ENCODE data around the gene GPR34.
"Not testable (repeated sequence)": the region's sequence is repeated elsewhere in the genome, so short reads cannot be mapped to it uniquely, and the experiment has no call there.

The GPR34 gene

DNA sequence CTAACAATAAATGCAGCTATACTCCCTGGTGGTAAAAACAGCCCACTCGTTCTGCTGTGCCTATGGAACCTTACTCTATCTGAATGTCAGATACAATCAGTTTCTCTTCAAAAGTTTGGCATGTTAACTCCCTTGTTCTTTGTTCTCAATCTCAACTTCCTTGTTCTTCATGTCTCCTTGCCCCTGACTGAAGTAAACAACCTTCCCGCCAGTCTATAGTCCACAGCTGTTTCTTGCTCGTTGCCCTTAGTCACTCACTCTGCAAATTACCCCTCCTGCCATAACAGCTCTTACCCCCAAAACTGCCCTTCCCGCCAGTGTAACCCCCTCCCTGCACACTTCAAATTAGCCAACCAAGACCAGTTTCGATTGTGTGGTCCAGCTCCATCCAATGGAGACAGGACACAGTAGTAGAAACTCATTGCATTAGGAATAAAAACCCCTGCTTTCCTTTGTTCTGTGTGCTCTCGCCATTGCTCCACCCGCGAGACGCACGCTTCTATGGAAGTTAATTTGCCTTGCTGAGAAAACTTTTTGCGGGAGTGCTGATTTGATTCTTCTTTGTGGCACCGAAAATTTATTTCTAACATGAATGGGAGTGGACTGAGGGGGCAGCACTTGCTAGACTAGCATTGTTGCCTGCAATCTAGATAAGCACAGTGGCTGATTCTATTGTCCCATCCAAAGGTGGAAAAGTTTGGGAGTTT, 28.1 kb downstream of the GPR34 start:
- H3K27ac ChIP-seq (ENCODE audit: low read depth, low read length, poor library complexity, severe bottlenecking), result peak overlapping the region; percentile 81
- H3K4me2 ChIP-seq (ENCODE audit: low read length), result no peak overlapping the region
- H3K4me3 ChIP-seq (ENCODE audit: low read depth, low read length, poor library complexity, severe bottlenecking), result no peak overlapping the region
- no peak for TF ChIP-seq EZH2 (IDR thresholded peaks at IDR 0.05; ENCODE audit: borderline replicate concordance, low read length)
- TF ChIP-seq, protein P1, sequence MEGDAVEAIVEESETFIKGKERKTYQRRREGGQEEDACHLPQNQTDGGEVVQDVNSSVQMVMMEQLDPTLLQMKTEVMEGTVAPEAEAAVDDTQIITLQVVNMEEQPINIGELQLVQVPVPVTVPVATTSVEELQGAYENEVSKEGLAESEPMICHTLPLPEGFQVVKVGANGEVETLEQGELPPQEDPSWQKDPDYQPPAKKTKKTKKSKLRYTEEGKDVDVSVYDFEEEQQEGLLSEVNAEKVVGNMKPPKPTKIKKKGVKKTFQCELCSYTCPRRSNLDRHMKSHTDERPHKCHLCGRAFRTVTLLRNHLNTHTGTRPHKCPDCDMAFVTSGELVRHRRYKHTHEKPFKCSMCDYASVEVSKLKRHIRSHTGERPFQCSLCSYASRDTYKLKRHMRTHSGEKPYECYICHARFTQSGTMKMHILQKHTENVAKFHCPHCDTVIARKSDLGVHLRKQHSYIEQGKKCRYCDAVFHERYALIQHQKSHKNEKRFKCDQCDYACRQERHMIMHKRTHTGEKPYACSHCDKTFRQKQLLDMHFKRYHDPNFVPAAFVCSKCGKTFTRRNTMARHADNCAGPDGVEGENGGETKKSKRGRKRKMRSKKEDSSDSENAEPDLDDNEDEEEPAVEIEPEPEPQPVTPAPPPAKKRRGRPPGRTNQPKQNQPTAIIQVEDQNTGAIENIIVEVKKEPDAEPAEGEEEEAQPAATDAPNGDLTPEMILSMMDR (IDR thresholded peaks at IDR 0.05; ENCODE audit: low read length), result no peak
- no peaks in the 10 kb centered on the region for H4K20me1 ChIP-seq (ENCODE audit: insufficient read depth, low read length)
- H3K9ac ChIP-seq (ENCODE audit: low read length), result no peak overlapping the region
- H3K36me3 ChIP-seq (ENCODE audit: insufficient read depth, low read length), result peaks cover 21% of the 10 kb centered on the region
- H3K9me2 ChIP-seq (ENCODE audit: low read depth, low read length), result no peaks in the 10 kb centered on the region
- peaks cover 35% of the 10 kb centered on the region for H3K4me1 ChIP-seq (ENCODE audit: insufficient read depth, low read length, severe bottlenecking)
- no peaks in the 10 kb centered on the region for H3K27me3 ChIP-seq (ENCODE audit: insufficient read depth, low read length)
- 0 out of 2 replicates have a peak, but pooled peaks cover 4% of the 10 kb centered on the region for H3K9me3 ChIP-seq (ENCODE audit: low read length)
- H2AFZ ChIP-seq (ENCODE audit: low read length), result no peak overlapping the region
- no peaks in the 10 kb centered on the region for H3F3A ChIP-seq (ENCODE audit: insufficient read depth, low read length)
- H3K79me2 ChIP-seq (ENCODE audit: insufficient read depth, low read length), result no peaks in the 10 kb centered on the region

DNA sequence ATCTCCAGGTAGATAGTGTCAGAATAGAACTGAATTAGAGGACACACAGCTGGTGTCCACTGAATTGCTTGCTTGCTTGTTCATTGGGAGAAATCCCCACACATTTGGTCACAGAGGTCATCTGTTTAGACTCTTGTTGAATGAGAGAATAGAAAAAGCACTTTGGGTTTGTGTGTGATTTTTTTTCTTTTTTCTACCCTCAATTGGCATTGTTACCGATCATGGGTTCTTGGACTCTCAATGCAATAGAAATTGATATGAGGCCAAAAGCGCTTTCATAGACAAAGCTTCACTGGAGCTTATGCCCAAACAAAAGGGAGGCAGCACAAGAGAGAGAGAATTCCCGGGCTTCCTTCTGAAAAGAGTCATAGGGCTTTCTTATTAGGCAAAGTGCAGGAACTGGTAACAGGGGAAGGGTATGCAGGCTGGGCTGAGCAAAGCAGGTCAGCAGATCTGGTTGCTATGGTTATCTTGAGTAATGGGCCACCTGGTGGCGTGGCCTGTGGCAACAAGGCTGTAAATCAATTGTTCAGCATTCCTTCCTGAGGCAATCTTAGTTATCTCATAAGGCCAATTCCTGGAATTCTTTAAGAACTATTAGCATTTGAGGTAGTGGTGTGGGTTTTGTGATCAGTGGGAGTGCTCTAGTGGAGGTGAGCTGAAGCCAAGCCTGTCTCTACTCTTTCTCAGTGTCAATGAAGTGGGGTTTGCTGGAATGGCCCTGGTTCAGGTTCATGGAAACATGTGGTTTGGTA, 29.9 kb downstream of the GPR34 start:
- Histone ChIP-seq H3K36me3 (ENCODE audit: insufficient read depth, low read length) (peaks cover 21% of the 10 kb centered on the region), H3K4me3 (ENCODE audit: low read depth, low read length, poor library complexity, severe bottlenecking) (no peak overlapping the region), H3K4me2 (ENCODE audit: low read length) (no peak overlapping the region), H2AFZ (ENCODE audit: low read length) (no peak overlapping the region), H3K27me3 (ENCODE audit: insufficient read depth, low read length) (no peaks in the 10 kb centered on the region), H3K4me1 (ENCODE audit: insufficient read depth, low read length, severe bottlenecking) (peaks cover 49% of the 10 kb centered on the region), H3F3A (ENCODE audit: insufficient read depth, low read length) (no peaks in the 10 kb centered on the region), H3K27ac (ENCODE audit: low read depth, low read length, poor library complexity, severe bottlenecking) (no peak overlapping the region), H3K9me2 (ENCODE audit: low read depth, low read length) (no peaks in the 10 kb centered on the region), H4K20me1 (ENCODE audit: insufficient read depth, low read length) (no peaks in the 10 kb centered on the region), H3K9ac (ENCODE audit: low read length) (no peak overlapping the region), H3K9me3 (ENCODE audit: low read length) (0 out of 2 replicates have a peak, but pooled peaks cover 4% of the 10 kb centered on the region), H3K79me2 (ENCODE audit: insufficient read depth, low read length) (no peaks in the 10 kb centered on the region)
- TF ChIP-seq, protein P1 (IDR thresholded peaks at IDR 0.05; ENCODE audit: low read length), result no peak
- no peak for TF ChIP-seq EZH2 (IDR thresholded peaks at IDR 0.05; ENCODE audit: borderline replicate concordance, low read length)

DNA sequence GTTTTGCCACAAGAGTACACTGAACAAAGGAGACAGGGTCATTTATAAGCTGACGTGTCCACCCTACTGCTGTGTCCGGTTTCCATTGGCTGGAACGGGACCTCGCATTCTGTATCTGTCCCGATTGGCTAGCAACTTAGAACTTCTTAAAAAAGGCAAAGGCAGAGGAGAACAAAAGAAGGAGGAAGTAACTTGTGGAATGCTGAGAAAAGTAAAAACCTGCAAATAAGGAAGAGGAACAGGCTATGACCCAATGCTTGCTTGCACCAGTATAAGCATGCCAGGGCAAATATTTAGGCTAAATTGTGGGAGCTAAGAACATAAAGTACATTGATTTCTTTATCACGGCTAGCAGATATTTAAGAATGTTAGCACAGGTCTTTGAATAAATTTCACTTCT, 30.8 kb downstream of the GPR34 start:
- not testable (repeated sequence) for H2AFZ ChIP-seq (ENCODE audit: low read length); H4K20me1 ChIP-seq (ENCODE audit: insufficient read depth, low read length); H3K9ac ChIP-seq (ENCODE audit: low read length); H3K9me2 ChIP-seq (ENCODE audit: low read depth, low read length); H3F3A ChIP-seq (ENCODE audit: insufficient read depth, low read length); H3K4me3 ChIP-seq (ENCODE audit: low read depth, low read length, poor library complexity, severe bottlenecking); H3K4me2 ChIP-seq (ENCODE audit: low read length); H3K79me2 ChIP-seq (ENCODE audit: insufficient read depth, low read length); H3K9me3 ChIP-seq (ENCODE audit: low read length); H3K27me3 ChIP-seq (ENCODE audit: insufficient read depth, low read length)
- H3K4me1 ChIP-seq (ENCODE audit: insufficient read depth, low read length, severe bottlenecking), result peaks cover 59% of the 10 kb centered on the region
- peaks cover 21% of the 10 kb centered on the region for H3K36me3 ChIP-seq (ENCODE audit: insufficient read depth, low read length)
- H3K27ac ChIP-seq (ENCODE audit: low read depth, low read length, poor library complexity, severe bottlenecking), result peak overlapping the region; percentile 60
